Bone marrow (tissue), 2 donors: Measurements from ENCODE around the gene DOCK3.
"Not testable (repeated sequence)": the region's sequence is repeated elsewhere in the genome, so short reads cannot be mapped to it uniquely, and the experiment has no call there.

Experiments
- DNase-seq, 2 donors: peaks; one replicate each; lab custom pipeline; 2025; lab: John Stamatoyannopoulos, UW

The DOCK3 gene

DNA sequence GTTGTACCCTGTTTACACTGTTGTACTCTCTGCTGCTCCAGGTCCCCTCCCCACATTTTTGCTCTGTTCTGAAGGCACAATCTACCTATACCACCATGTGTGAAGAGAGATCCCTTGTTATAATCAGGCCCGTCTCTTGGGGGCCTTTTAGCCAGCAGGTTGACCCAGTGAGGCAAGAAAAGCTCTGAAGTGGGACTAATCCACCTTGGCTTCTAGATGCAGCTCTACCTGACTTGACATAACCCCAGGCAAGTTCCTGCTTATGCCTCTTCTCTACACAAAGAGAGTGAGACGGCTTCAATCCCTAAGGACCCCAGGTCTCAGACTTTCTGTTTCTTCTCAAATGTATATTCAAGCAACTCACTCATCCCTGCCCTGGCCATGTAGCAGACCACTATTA is 653.5 kb downstream of the DOCK3 start:
- no peak for DNase-seq

DNA sequence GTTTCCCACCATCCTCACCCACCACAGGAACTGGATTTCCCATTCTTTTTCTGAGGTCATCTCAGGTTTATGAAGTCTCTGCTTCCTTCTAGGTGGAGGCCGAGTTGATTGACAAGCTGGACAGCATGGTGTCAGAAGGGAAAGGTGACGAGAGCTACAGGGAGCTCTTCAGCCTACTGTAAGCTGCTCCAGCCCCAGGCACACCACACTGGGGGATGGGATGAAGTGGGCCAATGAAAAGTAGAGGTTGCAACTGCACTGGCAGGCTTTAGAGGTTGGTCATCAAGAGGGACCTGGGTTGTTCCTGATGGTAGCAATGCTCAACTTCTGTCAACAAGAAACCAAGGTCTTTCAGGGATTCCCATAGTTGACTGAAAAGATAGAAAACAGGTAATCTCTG is 655.3 kb downstream of the DOCK3 start:
- DNase-seq = no peak

DNA sequence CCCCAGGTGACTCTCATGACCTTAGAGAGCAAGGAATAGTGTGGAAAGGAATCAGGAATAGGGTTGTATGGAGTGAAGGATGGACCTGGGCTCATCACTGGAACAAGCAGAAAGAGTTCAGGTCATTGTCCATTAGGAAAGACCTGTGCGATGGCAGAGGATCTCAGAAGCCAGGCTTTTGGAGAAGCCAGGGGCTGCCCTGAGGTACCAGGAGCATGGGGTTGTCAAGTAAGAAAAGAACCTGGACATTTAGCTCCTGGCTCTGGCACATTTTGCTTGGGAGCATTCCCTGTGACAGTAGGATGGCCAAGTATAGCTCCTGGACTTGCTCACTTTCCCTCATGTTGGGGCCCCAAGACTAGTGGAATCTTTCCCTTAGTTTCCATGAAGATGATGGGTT is 657.4 kb downstream of the DOCK3 start:
- no peak for DNase-seq

DNA sequence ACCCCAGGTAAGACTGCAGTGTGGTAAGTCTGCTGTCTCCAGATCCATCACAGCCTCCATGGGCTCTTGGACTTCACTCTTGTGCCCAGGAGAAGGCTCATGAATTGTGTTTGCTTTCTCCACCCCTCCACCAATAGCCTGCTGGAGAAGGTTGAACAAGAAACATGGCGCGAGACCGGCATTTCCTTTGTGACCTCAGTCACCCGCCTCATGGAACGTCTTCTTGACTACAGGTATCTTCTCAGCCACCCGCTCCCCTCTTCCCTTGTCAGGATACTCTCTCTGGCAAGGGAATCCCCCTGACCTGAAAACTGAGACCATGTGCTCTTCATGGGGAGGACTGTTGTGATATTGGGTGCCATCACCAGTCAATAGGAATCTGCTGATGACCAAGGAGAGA is 658.3 kb downstream of the DOCK3 start:
- DNase-seq = no peak

DNA sequence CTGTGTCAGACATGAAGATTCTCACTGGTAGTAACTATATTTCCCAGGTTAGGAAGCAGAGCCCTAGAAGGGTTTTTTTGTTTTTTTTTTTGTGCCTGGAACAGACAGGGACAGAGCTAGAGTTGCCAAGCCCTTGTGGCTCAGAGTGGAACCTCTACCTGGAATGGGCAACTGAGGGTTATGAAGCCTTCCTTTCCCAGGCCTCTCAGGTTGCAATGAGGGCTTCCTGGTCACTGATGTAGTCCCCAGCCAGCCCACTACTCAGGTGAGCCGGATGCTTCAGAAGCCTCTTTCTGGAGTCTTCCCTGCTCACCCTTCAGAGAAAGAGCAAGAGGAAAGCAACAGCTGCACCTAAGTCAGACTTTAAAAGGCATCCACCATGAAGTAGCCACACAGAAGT is 661.5 kb downstream of the DOCK3 start:
- DNase-seq = no peak

DNA sequence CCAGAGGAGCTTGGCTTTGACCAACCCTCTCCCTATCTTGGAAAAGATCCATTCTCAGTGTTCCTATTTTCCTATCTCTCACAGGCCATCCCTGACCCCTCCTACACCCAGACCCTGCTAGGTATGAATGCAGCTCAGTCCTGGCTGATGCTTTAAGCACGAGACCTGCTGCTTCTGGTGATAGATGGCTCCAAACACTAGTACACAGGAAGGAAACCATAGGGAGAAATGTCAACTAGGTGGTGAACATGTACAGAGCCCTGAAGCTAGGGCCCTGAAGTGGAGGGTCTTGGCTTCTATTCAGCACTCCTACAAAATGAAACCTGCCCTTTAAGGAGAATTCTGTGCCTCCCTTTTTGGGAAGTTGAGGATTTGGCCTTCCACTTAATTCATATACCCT is 662.9 kb downstream of the DOCK3 start:
- DNase-seq = no peak

DNA sequence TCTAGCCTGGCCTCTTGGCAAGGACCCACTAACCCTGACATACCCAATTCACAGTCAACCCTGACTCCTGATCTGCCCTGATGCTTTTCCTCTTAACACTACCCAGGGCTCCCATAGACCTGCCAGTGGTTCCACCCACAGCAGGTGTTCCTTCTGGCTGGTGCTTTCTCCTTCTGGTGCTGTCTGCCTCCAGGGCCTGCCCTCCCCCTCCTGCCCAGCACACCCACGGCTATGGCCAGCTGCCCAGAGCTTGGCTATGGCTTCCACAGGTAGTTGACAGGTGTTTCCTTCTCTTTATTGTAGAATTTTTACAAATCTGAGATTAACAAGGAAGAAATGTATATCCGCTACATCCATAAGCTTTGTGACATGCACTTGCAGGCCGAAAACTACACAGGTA is 663.9 kb downstream of the DOCK3 start:
- no peak for DNase-seq

DNA sequence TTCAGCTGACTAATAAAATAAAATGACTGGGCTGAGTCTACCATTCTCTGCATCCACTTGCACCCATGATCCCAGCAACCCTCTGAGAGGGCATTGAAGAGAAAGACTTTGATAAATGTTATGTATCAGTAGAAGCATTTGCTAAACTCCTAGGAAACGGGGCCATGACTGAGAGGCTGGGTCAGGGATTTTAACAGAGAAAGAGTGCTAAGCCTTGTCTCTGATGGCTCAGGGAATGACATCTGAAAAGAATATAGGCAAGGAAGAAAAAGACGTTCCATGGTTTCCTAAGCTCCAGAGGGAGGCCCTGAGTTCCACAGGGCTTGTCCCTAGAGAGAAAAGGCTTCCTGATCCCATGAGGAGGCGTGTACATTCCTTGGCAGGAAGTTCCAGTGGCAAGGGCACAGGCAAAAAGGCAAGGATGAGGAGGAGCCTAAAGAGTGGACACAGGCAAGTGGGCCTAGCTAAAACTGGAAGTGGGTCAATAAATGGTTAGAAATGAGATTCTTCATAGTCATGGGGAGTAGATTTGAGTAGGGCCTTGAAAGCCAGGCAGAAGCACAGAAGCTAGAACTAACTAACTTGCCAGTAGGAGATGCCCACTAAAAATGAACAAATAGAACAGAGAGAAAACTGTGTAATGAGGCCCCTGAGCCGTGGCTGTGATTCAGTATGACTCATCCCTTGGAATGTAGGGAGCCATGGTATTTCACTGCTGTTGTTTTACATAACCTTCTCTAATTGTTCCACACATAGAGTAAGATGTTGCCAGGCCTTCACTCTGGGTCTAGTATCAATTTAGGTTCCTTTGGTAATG is 665.5 kb downstream of the DOCK3 start:
- no peak for DNase-seq

DNA sequence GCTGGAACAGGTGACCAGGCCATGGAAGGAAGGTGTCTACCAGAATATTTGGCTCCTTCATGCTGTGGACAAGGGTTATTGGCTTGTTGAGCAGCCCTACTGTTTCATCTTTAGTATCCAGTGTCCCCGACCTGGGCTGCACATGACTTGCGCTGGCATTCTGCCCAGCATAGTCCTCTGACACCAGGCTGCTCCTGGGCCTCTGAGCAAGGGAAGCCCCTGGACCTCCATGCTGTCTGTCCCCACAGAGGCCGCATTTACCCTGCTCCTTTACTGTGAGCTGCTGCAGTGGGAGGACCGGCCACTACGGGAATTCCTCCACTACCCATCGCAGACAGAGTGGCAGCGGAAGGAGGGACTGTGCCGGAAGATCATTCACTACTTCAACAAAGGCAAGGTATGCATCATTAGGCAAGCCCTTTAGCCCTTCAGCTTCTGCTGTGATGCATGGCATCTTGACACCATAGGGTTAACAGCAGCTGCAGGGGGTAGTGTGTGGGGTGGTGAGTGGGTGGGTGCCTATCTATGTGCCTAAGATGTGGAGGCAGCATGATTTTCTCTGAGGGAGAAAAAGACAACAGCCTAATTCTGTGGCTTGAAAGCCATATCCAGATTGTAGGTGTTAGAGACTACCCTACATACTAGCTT is 666.4 kb downstream of the DOCK3 start:
- no peak for DNase-seq

DNA sequence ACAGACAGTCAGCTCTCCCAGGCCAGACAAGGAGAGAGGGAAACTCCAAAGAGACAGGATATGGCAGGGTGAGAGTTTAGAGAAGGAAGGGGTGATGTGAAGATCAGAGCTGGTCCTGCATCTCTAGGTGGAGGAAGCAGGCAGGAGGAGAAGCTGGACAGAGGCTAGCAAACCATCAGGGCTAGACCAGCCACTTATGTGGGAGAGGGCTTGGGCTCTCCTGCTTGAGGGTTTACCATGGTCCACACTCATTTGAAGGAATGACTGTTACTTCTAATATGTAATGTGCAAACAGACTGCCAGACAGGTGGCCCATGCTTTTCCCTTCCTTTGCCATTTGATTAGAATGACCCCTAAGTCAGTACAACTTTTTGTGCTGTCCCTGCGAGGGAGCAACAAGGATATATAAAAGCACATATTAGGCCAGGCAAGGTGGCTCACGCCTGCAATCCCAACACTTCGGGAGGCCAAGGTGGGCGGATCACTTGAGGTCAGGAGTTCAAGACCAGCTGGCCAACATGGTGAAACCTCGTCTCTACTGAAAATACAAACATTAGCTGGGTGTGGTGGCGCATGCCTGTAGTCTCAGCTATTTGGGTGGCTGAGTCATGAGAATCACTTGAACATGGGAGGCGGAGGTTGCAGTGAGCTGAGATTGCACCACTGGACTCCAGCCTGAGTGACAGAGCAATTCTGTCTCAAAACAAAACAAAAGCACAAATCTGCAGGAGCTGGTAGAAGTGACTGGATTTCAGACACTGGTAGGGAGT is 669.4 kb downstream of the DOCK3 start:
- no peak for DNase-seq

DNA sequence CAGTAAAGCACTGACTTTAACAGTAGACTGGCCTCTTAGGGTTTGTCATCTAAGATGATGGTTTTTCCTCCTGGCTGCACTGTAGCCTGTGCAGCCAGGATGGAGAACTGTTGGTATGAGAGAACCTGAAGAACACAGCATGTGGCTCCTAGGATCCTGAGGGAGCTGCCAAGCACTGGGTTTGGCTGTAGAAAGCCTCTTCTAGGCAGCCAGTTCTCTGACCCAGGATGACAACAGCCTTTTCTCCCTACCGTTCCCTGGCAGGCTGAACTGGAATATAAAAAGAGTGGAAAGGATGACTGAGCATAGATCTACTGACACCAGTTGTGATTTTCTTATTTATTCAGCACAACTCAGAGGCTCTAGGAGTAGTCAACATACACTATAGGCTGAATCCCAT is 676.0 kb downstream of the DOCK3 start:
- DNase-seq = no peak

DNA sequence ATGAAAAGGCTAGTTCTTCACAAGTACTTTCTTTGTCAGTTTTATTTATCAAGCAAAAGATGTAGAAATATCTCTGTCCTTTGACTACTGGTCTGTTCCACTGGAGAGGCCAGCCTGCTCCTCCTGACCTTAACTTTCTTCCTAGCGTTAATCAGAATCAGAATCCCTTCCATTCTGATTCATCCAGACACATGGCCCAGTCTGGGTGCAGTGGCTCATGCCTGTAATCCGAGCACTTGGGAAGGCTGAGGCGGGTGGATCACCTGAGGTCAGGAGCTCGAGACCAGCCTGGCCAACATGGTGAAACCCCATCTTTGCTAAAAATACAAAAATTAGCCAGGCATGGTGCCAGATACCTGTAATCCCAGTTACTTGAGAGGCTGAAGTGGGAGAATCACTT is 678.4 kb downstream of the DOCK3 start:
- DNase-seq = no peak

DNA sequence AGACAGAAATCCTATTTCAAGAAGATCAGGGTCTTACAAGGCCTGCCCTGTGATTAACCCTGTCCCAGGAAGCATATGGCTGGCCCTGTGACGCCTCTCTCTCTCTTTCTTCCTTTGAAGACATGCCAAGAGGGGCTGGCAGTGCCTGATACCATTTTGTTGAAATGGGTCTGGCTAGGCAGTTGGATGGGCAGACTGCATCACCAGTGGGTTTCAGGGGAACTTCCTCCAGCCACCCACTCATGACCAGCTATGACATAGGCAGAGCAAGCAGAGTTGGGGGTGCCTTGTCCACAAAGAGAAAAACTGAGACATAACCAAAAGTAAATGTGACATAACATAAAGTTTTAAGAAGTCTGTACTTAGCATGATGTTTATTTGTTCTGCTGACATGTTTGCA is 679.0 kb downstream of the DOCK3 start:
- no peak for DNase-seq

DNA sequence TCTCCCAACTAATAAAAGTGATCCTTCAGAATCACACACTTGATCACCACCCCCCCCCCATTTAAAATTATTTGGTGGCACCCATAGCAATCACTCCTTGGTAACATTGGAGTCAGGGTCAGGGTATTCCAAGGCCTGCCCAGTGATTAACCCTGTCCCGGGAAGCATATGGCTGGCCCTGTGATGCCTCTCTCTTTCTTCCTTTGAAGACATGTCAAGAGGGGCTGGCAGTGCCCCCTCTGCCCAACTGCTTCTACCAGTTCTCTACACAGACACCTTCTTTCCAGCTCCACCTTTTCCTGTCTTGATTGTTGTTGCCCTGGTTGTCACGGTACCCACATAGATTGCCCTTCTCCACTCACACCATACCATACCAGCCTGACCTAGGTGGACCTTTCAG is 679.4 kb downstream of the DOCK3 start:
- DNase-seq = no peak

DNA sequence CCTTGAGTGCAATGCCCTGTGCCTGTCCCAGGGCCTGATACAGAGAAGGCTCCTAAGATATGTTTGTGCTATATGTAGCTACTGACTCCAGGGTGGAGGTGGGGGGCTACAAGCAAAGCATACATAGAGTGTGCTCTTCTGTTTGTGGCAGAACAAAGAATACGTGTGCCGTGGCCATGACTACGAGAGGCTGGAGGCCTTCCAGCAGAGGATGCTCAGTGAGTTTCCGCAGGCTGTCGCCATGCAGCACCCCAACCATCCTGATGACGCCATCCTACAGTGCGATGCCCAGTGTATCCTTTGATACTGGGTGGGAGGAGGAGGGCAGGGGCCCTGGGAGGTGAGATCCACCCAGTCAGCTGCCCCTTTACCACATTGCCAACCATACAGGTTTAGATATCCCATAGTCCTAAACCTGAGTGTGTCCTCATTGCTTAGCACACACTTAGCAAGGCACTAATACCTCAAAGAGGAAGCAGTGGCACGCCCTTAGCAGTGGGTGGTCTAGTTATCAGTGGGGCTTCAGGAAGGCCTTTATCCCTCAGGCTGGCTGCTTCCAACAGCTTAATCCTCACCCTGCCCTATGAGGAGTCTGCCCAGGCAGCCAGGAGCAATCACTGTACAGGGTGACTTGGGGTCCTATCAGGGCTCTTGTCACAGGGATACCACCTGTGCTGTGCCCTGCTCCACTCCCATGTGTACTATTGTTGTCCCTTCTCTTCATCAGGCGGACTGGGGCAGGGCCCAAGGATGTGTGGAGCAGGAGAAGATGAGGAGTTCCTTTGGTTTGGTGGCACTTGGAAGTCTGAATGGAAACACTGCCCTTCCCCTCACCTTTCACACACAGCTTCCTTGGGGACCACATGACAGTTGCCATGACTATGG is 680.2 kb downstream of the DOCK3 start:
- DNase-seq = no peak

DNA sequence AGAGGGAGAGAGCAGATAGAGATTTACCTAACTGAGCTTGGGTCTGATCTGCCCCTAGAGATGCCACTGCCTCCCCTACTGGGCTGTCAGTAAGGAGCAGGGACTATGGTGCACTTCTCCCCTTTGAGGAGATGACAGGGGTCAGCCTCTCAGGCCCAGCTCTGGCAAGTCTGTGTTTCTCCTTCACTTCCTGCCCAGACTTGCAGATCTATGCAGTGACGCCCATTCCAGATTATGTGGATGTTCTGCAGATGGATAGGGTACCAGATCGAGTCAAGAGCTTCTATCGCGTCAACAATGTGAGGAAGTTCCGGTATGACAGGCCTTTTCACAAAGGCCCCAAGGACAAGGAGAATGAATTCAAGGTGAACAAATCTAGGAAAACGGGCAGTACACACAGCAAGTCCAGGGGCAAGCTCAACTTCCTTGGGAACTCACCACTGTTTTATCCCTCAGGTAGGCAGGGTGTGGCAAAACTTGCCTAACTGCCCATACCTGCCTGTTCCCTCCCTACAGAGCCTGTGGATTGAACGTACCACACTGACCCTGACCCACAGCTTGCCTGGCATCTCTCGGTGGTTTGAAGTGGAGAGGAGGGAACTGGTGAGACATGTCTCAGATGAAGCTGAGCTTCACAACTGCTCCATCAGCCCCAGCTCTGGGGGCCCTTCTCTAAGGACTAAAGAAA is 681.3 kb downstream of the DOCK3 start:
- no peak for DNase-seq

DNA sequence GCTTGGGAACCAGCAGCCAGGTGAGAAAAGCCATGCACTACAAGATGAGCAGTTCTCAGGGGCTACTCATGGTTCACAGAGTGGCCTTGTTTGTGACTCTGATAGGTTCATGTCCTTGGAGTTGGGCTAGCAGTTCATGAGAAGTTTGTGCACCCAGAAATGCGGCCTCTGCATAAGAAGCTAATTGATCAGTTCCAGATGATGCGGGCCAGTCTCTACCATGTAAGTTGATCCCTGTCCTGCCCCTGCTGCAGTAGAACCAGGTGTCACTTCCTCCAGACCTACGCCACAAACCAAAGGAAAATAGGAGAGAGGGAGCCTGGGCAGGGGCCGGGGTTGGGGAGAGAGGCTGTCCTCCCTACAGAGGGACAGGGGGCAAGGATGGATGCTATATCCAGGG is 683.1 kb downstream of the DOCK3 start:
- DNase-seq = no peak

DNA sequence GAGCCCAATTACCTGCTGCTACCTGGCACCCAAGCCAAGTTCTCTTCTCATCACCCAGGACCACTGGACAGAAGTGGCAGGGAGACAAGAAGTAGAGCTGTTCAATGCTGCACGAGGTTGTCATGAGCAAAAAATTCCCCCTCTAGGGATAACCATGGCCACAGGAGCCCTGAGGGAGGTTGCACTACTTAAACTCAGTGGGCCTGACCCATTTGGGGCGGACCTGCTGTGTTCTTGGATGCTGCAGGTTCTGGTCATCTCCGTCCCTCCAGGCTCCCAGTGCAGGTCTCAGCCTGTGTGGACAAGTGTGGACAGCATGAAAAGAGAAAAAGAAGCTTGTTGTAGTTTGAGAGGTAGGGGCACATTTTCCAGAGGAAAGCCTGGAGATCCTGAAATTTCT is 684.3 kb downstream of the DOCK3 start:
- DNase-seq = no peak

DNA sequence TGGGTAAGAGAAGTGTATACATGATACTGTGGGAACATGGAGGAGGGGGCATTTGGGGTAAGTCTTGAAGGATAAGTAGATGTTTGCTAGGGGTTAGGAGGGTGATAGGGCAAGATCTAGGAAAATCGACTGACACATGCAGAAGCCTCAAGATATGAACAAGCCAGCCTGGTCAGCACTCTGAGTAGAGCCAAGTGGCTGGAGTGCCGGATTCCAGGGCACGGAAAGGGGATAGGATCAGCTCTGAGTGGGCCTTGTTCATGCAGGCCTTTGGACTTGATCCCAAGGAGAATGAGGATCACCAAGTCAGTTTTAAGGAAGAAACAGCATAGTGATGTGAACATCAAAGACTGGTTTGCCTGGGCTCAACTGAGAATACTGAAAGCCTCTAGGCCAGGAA is 686.1 kb downstream of the DOCK3 start:
- DNase-seq = no peak

DNA sequence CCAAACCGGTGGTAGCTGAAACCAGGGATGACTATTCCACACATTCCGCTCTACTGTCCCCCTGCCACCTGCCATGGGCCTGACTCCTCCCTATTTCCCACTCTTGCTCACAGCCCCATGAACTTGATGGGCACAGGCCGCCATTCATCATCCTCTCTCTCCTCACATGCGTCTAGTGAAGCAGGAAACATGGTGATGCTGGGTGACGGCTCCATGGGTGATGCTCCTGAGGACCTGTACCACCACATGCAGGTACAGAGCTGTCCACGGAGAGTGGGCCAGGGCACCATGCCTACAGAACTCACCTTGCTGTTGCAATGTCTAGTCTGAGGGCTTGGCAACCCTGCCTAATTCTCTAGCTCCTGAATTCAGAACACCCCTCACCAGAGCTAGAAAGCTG is 687.0 kb downstream of the DOCK3 start:
- no peak for DNase-seq

DNA sequence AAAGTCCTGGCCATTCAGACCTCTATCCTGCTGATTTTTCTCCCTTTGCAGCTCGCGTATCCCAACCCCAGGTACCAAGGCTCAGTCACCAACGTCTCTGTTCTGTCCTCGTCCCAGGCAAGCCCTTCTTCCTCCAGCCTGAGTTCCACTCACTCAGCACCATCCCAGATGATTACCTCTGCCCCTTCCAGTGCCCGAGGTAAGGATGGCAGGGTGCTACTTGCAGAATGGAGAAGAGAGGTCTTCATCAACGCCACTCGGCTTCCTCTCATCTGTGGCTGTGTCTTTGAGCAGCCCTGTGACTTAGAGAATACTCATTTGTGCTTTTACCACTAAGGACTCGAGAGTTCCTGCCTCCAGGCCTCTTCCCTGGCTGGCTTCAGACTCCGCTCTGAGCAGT is 687.7 kb downstream of the DOCK3 start:
- no peak for DNase-seq

DNA sequence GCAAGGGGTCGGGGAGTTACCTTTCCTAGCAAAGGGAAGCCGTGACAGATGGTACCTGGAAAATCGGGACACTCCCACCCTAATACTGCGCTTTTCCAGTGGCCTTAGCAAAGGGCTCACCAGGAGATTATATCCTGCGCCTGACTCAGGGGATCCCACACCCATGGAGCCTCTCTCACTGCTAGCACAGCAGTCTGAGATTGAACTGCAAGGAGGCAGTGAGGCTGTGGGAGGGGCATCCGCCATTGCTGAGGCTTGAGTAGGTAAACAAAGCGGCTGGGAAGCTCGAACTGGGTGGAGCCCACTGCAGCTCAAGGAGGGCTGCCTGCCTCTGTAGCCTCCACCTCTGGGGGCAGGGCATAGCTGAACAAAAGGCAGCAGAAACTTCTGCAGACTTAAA is 693.5 kb downstream of the DOCK3 start:
- not testable (repeated sequence) for DNase-seq
